HCT116 (cell line): Measurements from ENCODE around the gene ELP2. TPM values are rescaled to one million over a fixed set of nuclear protein-coding genes. Genes with fewer than 3 reads are reported as not detected.

Experiments
- ATAC-seq: fragments of 200-7000 bp; cut with Tn5 transposase; 2 replicates; pipeline ENCODE4 v1.9.1; 2020; ENCODE audit warnings: mild to moderate bottlenecking, moderate library complexity
- BruUV-seq: library from RNA; stranded (reverse); fragments of 400-500 nt; replicated peaks from 2 replicates; lab custom pipeline; 2021; lab: Mats Ljungman, UMichigan
- CTCF ChIA-PET: fragments of 300-600 bp; sonication (Branson Sonifier 250); formaldehyde crosslinking; loops from one replicate; lab custom pipeline; 2021; ENCODE audit warnings: antibody characterized with exemption; lab: Charles Lee
- POLR2A ChIA-PET: fragments of 300-600, 350-600 bp; sonication (Branson Sonifier 250); formaldehyde crosslinking; loops from one replicate; lab custom pipeline; 2021; ENCODE audit warnings: antibody characterized with exemption; lab: Charles Lee
- RAD21 ChIA-PET, 2 experiments: fragments of 300-600 bp; sonication (Branson Sonifier 250); formaldehyde crosslinking; loops; one replicate each; lab custom pipeline; 2023; ENCODE audit warnings: low total read pairs in 2 of 2; ENCODE audit not compliant: uncharacterized antibody in 2 of 2, unreplicated experiment in 2 of 2, low non-redundant PET in 1 of 2; lab: Charles Lee
- DNase-seq: peaks from one replicate; pipeline ENCODE4 v3.0.0-alpha.2; 2010; ENCODE audit warnings: low read depth, low spot score
- H2AFZ ChIP-seq: fragments of 200-600 bp; shearing (Covaris generic), sonication (generic); 2 replicates; pipeline ENCODE4 v1.6.1; 2017; ENCODE audit warnings: low read depth, mixed run types, mixed read lengths, antibody characterized with exemption, low read length; ENCODE audit not compliant: poor library complexity, severe bottlenecking
- H3K27ac ChIP-seq: 2 replicates; pipeline ENCODE4 v1.5.1; 2012; ENCODE audit warnings: low read depth, low read length
- H3K27me3 ChIP-seq: fragments of 200-600 bp; sonication (generic); 2 replicates; pipeline ENCODE4 v1.6.1; 2016; ENCODE audit warnings: mixed run types, low read length, mixed read lengths; ENCODE audit not compliant: insufficient read depth
- H3K36me3 ChIP-seq, 2 experiments: fragments of 200-500 bp in 1 of 2; fragments of 200-600 bp in 1 of 2; sonication (Bioruptor generic) in 1 of 2; sonication (generic) in 1 of 2; 2 replicates each; pipeline versions ENCODE4 v1.5.1 to v1.6.1; 2014 to 2016; ENCODE audit warnings: low read length in 2 of 2, inconsistent platforms in 1 of 2, mixed read lengths in 1 of 2, mixed run types in 1 of 2; ENCODE audit not compliant: insufficient read depth in 2 of 2, control insufficient read depth in 1 of 2
- H3K4me1 ChIP-seq, 2 experiments: fragments of 200-600 bp in 1 of 2; sonication (generic) in 1 of 2; 2 replicates each; pipeline versions ENCODE4 v1.5.1 to v1.6.1; 2012 to 2017; ENCODE audit warnings: low read length in 2 of 2, inconsistent platforms in 1 of 2, mild to moderate bottlenecking in 1 of 2, mixed read lengths in 1 of 2, mixed run types in 1 of 2, moderate library complexity in 1 of 2; ENCODE audit not compliant: insufficient read depth in 2 of 2, control insufficient read depth in 1 of 2
- H3K4me2 ChIP-seq: fragments of 200-600 bp; sonication (generic); 2 replicates; pipeline ENCODE4 v1.6.1; 2017; ENCODE audit warnings: mixed run types, low read length, mixed read lengths
- H3K4me3 ChIP-seq, 2 experiments: fragments of 200-600 bp in 1 of 2; sonication (generic) in 1 of 2; replicated peaks in 1 of 2; 2 replicates each; pipeline ENCODE4 v1.5.1; 2011 to 2016; ENCODE audit warnings: low read length in 2 of 2, control low read depth in 1 of 2, low read depth in 1 of 2, mild to moderate bottlenecking in 1 of 2, mixed read lengths in 1 of 2, mixed run types in 1 of 2
- H3K79me2 ChIP-seq: fragments of 200-600 bp; sonication (generic); 2 replicates; pipeline ENCODE4 v1.6.1; 2017; ENCODE audit warnings: mild to moderate bottlenecking, mixed run types, low read length, moderate library complexity, mixed read lengths; ENCODE audit not compliant: insufficient read depth
- H3K9ac ChIP-seq: fragments of 200-600 bp; sonication (generic); 2 replicates; pipeline ENCODE4 v1.6.1; 2016; ENCODE audit warnings: low read length, mixed read lengths
- H3K9me2 ChIP-seq: fragments of 200-600 bp; sonication (generic), shearing (Covaris generic); 2 replicates; pipeline ENCODE4 v1.6.1; 2017; ENCODE audit warnings: mixed run types, mild to moderate bottlenecking, moderate library complexity; ENCODE audit not compliant: insufficient read depth
- H3K9me3 ChIP-seq, 2 experiments: fragments of 200-500 bp in 1 of 2; fragments of 200-600 bp in 1 of 2; sonication (Bioruptor generic) in 1 of 2; sonication (generic) in 1 of 2; 2 replicates each; pipeline ENCODE4 v1.6.1; 2014 to 2017; ENCODE audit warnings: low read length in 2 of 2, mixed read lengths in 2 of 2, inconsistent platforms in 1 of 2, low read depth in 1 of 2, mild to moderate bottlenecking in 1 of 2, mixed run types in 1 of 2, moderate library complexity in 1 of 2; ENCODE audit not compliant: control insufficient read depth in 1 of 2, insufficient read depth in 1 of 2
- H4K20me1 ChIP-seq: fragments of 200-600 bp; sonication (generic), shearing (Covaris generic); 2 replicates; pipeline ENCODE4 v1.6.1; 2017; ENCODE audit warnings: mixed run types, mild to moderate bottlenecking, moderate library complexity; ENCODE audit not compliant: insufficient read depth
- CEBPB ChIP-seq: IDR thresholded peaks from 2 replicates; pipeline ENCODE4 v1.6.1; 2012; ENCODE audit warnings: low read depth
- CTCF ChIP-seq, 3 experiments: fragments of 200-600 bp in 1 of 3; sonication (generic) in 1 of 3; IDR thresholded peaks in 2 of 3; conservative IDR thresholded peaks in 1 of 3; 2 replicates each; pipeline ENCODE4 v1.5.1; 2012 to 2017; ENCODE audit warnings: low read depth in 2 of 3, low read length in 2 of 3, antibody characterized with exemption in 1 of 3, borderline replicate concordance in 1 of 3, control low read depth in 1 of 3, mild to moderate bottlenecking in 1 of 3, mixed read lengths in 1 of 3, mixed run types in 1 of 3, moderate library complexity in 1 of 3; ENCODE audit not compliant: insufficient read depth in 1 of 3
- EGR1 ChIP-seq: IDR thresholded peaks from 2 replicates; pipeline ENCODE4 v1.6.1; 2012; ENCODE audit warnings: low read depth
- ELF1 ChIP-seq: IDR thresholded peaks from 2 replicates; pipeline ENCODE4 v1.6.1; 2012; ENCODE audit warnings: low read depth, borderline replicate concordance
- EZH2 ChIP-seq: fragments of 200-600 bp; sonication (generic); IDR thresholded peaks from 2 replicates; pipeline ENCODE4 v1.6.1; 2017; ENCODE audit warnings: antibody characterized with exemption, mixed run types
- FOSL1 ChIP-seq: IDR thresholded peaks from 2 replicates; pipeline ENCODE4 v1.6.1; 2012; ENCODE audit warnings: low read depth
- JUND ChIP-seq: IDR thresholded peaks from 2 replicates; pipeline ENCODE4 v1.6.1; 2012
- MAX ChIP-seq: IDR thresholded peaks from 2 replicates; pipeline ENCODE4 v1.6.1; 2012
- POLR2A ChIP-seq: IDR thresholded peaks from 2 replicates; pipeline ENCODE4 v1.7.0; 2011; ENCODE audit warnings: borderline replicate concordance; ENCODE audit not compliant: insufficient read depth, insufficient read length; ENCODE audit errors: extremely low read depth
- POLR2AphosphoS5 ChIP-seq: IDR thresholded peaks from 2 replicates; pipeline ENCODE4 v1.6.1; 2011; ENCODE audit warnings: mild to moderate bottlenecking, low read depth, low read length, moderate library complexity
- SP1 ChIP-seq: IDR thresholded peaks from 2 replicates; pipeline ENCODE4 v1.6.1; 2012; ENCODE audit warnings: low read depth
- SRF ChIP-seq: IDR thresholded peaks from 2 replicates; pipeline ENCODE4 v1.6.1; 2012; ENCODE audit warnings: low read depth
- TCF7L2 ChIP-seq: IDR thresholded peaks from 2 replicates; pipeline ENCODE4 v1.7.0; 2011; ENCODE audit warnings: borderline replicate concordance, inconsistent platforms; ENCODE audit not compliant: insufficient read depth, insufficient read length; ENCODE audit errors: extremely low read depth
- YY1 ChIP-seq: IDR thresholded peaks from 2 replicates; pipeline ENCODE4 v1.6.1; 2011; ENCODE audit warnings: low read length, low read depth, moderate library complexity, mild to moderate bottlenecking; ENCODE audit not compliant: insufficient replicate concordance; ENCODE audit errors: extremely low read depth
- ZFX ChIP-seq: fragments of 450-650 bp; IDR thresholded peaks from 2 replicates; pipeline ENCODE4 v1.6.1; 2017
- ZNF274 ChIP-seq: fragments of 200-500 bp; sonication (Bioruptor generic); IDR thresholded peaks from 2 replicates; pipeline ENCODE4 v1.6.1; 2014; ENCODE audit warnings: mild to moderate bottlenecking, low read depth, low read length, inconsistent platforms
- intact Hi-C: fragments of 100-400 bp; cut with micrococcal nuclease; formaldehyde crosslinking; loops from 2 replicates; pipeline ENCODE4 v1.10.0; 2022
- total RNA-seq: library from RNA; stranded (reverse); gene quantifications from one replicate; pipeline ENCODE4 v1.2.1, GENCODE V29; 2021; ENCODE audit not compliant: unreplicated experiment
- TF ChIP-seq, protein P1 (sequence below): IDR thresholded peaks from 2 replicates; pipeline ENCODE4 v1.6.1; 2012
- TF ChIP-seq, protein P2 (sequence below): IDR thresholded peaks from 2 replicates; pipeline ENCODE4 v1.6.1; 2011; ENCODE audit warnings: mild to moderate bottlenecking, low read length, moderate library complexity; ENCODE audit not compliant: insufficient replicate concordance; ENCODE audit errors: extremely low read depth
- TF ChIP-seq, protein P3 (sequence below): IDR thresholded peaks from 2 replicates; pipeline ENCODE4 v1.6.1; 2012; ENCODE audit warnings: low read depth

Gene ELP2
- total RNA-seq, 1 experiment from 2014 or later: 109 TPM

- POLR2A ChIA-PET: no interaction called here
- BruUV-seq: no TSS peak
- H2AFZ ChIP-seq: no peak overlapping the region
- H3K9me3 ChIP-seq: no peaks in the 10 kb centered on the region
- H4K20me1 ChIP-seq: no peaks in the 10 kb centered on the region
- CTCF ChIA-PET: no interaction called here
- peaks cover 69 to 71% of the 10 kb centered on the region in 2 experiments for H3K36me3 ChIP-seq
- H3K4me3 ChIP-seq: no peak overlapping the region
- no peaks in the 10 kb centered on the region for H3K27me3 ChIP-seq
- H3K27ac ChIP-seq: no peak overlapping the region
- DNase-seq (no peak), ATAC-seq (no peak)
- no peak overlapping the region for H3K4me2 ChIP-seq
- H3K4me1 ChIP-seq: no peaks in the 10 kb centered on the region
- no peak overlapping the region for H3K9ac ChIP-seq
- RAD21 ChIA-PET: no interaction called here
- TF ChIP-seq, protein P1, sequence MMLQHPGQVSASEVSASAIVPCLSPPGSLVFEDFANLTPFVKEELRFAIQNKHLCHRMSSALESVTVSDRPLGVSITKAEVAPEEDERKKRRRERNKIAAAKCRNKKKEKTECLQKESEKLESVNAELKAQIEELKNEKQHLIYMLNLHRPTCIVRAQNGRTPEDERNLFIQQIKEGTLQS: no peak
- no peak for TF ChIP-seq POLR2AphosphoS5
- no peak for TF ChIP-seq JUND
- TF ChIP-seq YY1: no peak
- TF ChIP-seq POLR2A: no peak
- TF ChIP-seq ELF1: no peak
- TF ChIP-seq, protein P2, sequence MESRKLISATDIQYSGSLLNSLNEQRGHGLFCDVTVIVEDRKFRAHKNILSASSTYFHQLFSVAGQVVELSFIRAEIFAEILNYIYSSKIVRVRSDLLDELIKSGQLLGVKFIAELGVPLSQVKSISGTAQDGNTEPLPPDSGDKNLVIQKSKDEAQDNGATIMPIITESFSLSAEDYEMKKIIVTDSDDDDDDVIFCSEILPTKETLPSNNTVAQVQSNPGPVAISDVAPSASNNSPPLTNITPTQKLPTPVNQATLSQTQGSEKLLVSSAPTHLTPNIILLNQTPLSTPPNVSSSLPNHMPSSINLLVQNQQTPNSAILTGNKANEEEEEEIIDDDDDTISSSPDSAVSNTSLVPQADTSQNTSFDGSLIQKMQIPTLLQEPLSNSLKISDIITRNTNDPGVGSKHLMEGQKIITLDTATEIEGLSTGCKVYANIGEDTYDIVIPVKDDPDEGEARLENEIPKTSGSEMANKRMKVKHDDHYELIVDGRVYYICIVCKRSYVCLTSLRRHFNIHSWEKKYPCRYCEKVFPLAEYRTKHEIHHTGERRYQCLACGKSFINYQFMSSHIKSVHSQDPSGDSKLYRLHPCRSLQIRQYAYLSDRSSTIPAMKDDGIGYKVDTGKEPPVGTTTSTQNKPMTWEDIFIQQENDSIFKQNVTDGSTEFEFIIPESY: no peak
- TF ChIP-seq SP1: no peak
- no peak for TF ChIP-seq CEBPB
- no peak for TF ChIP-seq CTCF (IDR thresholded peaks at IDR 0.05 in 2 of 3, conservative IDR thresholded peaks at IDR 0.05 in 1 of 3; ENCODE audit: borderline replicate concordance in 1 of 3, insufficient read depth in 1 of 3, low read depth in 2 of 3, low read length in 2 of 3)
- TF ChIP-seq TCF7L2: no peak
- no peak for TF ChIP-seq SRF
- TF ChIP-seq MAX: no peak
- no peak for TF ChIP-seq EZH2
- no peak for TF ChIP-seq ZFX
- TF ChIP-seq FOSL1: no peak
- TF ChIP-seq EGR1: no peak
- TF ChIP-seq, protein P3, sequence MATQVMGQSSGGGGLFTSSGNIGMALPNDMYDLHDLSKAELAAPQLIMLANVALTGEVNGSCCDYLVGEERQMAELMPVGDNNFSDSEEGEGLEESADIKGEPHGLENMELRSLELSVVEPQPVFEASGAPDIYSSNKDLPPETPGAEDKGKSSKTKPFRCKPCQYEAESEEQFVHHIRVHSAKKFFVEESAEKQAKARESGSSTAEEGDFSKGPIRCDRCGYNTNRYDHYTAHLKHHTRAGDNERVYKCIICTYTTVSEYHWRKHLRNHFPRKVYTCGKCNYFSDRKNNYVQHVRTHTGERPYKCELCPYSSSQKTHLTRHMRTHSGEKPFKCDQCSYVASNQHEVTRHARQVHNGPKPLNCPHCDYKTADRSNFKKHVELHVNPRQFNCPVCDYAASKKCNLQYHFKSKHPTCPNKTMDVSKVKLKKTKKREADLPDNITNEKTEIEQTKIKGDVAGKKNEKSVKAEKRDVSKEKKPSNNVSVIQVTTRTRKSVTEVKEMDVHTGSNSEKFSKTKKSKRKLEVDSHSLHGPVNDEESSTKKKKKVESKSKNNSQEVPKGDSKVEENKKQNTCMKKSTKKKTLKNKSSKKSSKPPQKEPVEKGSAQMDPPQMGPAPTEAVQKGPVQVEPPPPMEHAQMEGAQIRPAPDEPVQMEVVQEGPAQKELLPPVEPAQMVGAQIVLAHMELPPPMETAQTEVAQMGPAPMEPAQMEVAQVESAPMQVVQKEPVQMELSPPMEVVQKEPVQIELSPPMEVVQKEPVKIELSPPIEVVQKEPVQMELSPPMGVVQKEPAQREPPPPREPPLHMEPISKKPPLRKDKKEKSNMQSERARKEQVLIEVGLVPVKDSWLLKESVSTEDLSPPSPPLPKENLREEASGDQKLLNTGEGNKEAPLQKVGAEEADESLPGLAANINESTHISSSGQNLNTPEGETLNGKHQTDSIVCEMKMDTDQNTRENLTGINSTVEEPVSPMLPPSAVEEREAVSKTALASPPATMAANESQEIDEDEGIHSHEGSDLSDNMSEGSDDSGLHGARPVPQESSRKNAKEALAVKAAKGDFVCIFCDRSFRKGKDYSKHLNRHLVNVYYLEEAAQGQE: no peak
- no peak for TF ChIP-seq ZNF274
- intact Hi-C loops: no loop called here
- peaks cover 14% of the 10 kb centered on the region for H3K79me2 ChIP-seq
- H3K9me2 ChIP-seq: no peaks in the 10 kb centered on the region
Measured at GRCh38 chr18:36142751-36143150, 13.1 kb downstream of the ELP2 start.
